NCI-H2029 treated with DMSO at 0.1 percent for 48 hours (cell line): ENCODE measurements around the gene OAS3.
A peak's percentile ranks its signal among the peaks of the same experiment; 100 is the strongest.
"Not testable (repeated sequence)": the region's sequence is repeated elsewhere in the genome, so short reads cannot be mapped to it uniquely, and the experiment has no call there.

Experiments
- DNase-seq: peaks from one replicate; lab custom pipeline; 2025; lab: John Stamatoyannopoulos, UW

The OAS3 gene

GRCh38 chr12:112980491-112981158 is 42.4 kb downstream of the OAS3 start:
- DNase-seq, result no peak

GRCh38 chr12:112985642-112986290 is 47.5 kb downstream of the OAS3 start:
- DNase-seq, result no peak

GRCh38 chr12:112986291-112986800 is 48.1 kb downstream of the OAS3 start:
- no peak for DNase-seq

- DNase-seq, result no peak
Observed at GRCh38 chr12:112987561-112987960, 49.3 kb downstream of the OAS3 start.

GRCh38 chr12:112988224-112988623 is 50.0 kb downstream of the OAS3 start:
- DNase-seq, result no peak

- DNase-seq, result not testable (repeated sequence)
Observed at GRCh38 chr12:112988823-112989385, 50.6 kb downstream of the OAS3 start.

- no peak for DNase-seq
Observed at GRCh38 chr12:112989806-112990205, 51.5 kb downstream of the OAS3 start.

GRCh38 chr12:112992541-112993398 is 54.5 kb downstream of the OAS3 start:
- peak; percentile 36 for DNase-seq

GRCh38 chr12:112995008-112995407 is 56.7 kb downstream of the OAS3 start:
- DNase-seq, result no peak

- DNase-seq, result no peak
Observed at GRCh38 chr12:112996501-112996900, 58.2 kb downstream of the OAS3 start.

- DNase-seq, result no peak
Observed at GRCh38 chr12:112997506-112997905, 59.2 kb downstream of the OAS3 start.

GRCh38 chr12:112998987-112999767 is 60.9 kb downstream of the OAS3 start:
- DNase-seq, result no peak

GRCh38 chr12:113000433-113000832 is 62.2 kb downstream of the OAS3 start:
- DNase-seq, result no peak

GRCh38 chr12:113002155-113002554 is 63.9 kb downstream of the OAS3 start:
- DNase-seq, result no peak

- no peak for DNase-seq
Observed at GRCh38 chr12:113002676-113003075, 64.4 kb downstream of the OAS3 start.

GRCh38 chr12:113003636-113004035 is 65.4 kb downstream of the OAS3 start:
- no peak for DNase-seq

GRCh38 chr12:113005762-113006161 is 67.5 kb downstream of the OAS3 start:
- no peak for DNase-seq

- no peak for DNase-seq
Observed at GRCh38 chr12:113006206-113006605, 67.9 kb downstream of the OAS3 start.

- no peak for DNase-seq
Observed at GRCh38 chr12:113006641-113007040, 68.4 kb downstream of the OAS3 start.

GRCh38 chr12:113007166-113007565 is 68.9 kb downstream of the OAS3 start:
- DNase-seq, result no peak

GRCh38 chr12:113010701-113011100 is 72.4 kb downstream of the OAS3 start:
- no peak for DNase-seq

GRCh38 chr12:113014565-113014964 is 76.3 kb downstream of the OAS3 start:
- no peak for DNase-seq
